HEK293 (cell line): ENCODE results near the gene TTLL10.

Experiments used
- CTCF ChIA-PET: fragments of 350-600 bp; formaldehyde crosslinking; extraction: SDS; loops from one replicate; lab custom pipeline; 2021; ENCODE audit warnings: antibody characterized with exemption; lab: Yijun Ruan, JAX
- POLR2A ChIA-PET: fragments of 300-600 bp; formaldehyde crosslinking; extraction: SDS; loops from one replicate; lab custom pipeline; 2020; ENCODE audit warnings: antibody characterized with exemption, inconsistent platforms; lab: Yijun Ruan, JAX
- H3K27ac ChIP-seq: fragments of 200-500 bp; sonication (Bioruptor generic); 2 replicates; pipeline ENCODE4 v1.5.1; 2014; ENCODE audit warnings: low read depth, low read length, control low read depth, inconsistent platforms; ENCODE audit errors: extremely low read depth
- H3K36me3 ChIP-seq, 2 experiments: fragments of 200-500 bp in 1 of 2; sonication (Bioruptor generic) in 1 of 2; 1 replicate in 1 of 2; 2 replicates in 1 of 2; pipeline ENCODE4 v1.5.1; 2014 to 2017; ENCODE audit warnings: inconsistent platforms in 2 of 2, low read length in 2 of 2; ENCODE audit not compliant: control insufficient read depth in 2 of 2, insufficient read depth in 1 of 2
- H3K4me1 ChIP-seq: fragments of 200-500 bp; sonication (Bioruptor generic); 2 replicates; pipeline ENCODE4 v1.5.1; 2014; ENCODE audit warnings: mild to moderate bottlenecking, low read length, inconsistent platforms; ENCODE audit not compliant: control insufficient read depth, insufficient read depth
- H3K4me3 ChIP-seq: 2 replicates; pipeline ENCODE4 v1.5.1; 2011; ENCODE audit warnings: low read depth, mild to moderate bottlenecking, control low read depth, low read length, moderate library complexity
- H3K9me3 ChIP-seq: fragments of 200-500 bp; sonication (Bioruptor generic); 2 replicates; pipeline ENCODE4 v1.5.1; 2014; ENCODE audit warnings: low read depth, low read length, inconsistent platforms; ENCODE audit not compliant: control insufficient read depth, insufficient read depth
- BCL11A ChIP-seq: fragments of 450-650 bp; formaldehyde crosslinking; IDR thresholded peaks from 2 replicates; pipeline ENCODE4 v1.5.1; 2016; ENCODE audit warnings: low read depth, missing biosample characterization, missing genetic modification characterization
- BCL11B ChIP-seq: fragments of 450-650 bp; formaldehyde crosslinking; IDR thresholded peaks from 2 replicates; pipeline ENCODE4 v1.5.1; 2016; ENCODE audit warnings: low read depth, missing biosample characterization, missing genetic modification characterization
- GLI2 ChIP-seq: fragments of 450-650 bp; formaldehyde crosslinking; IDR thresholded peaks from 2 replicates; pipeline ENCODE4; 2017; ENCODE audit warnings: missing biosample characterization, missing genetic modification characterization, low read depth, borderline replicate concordance
- GLIS2 ChIP-seq: fragments of 450-650 bp; formaldehyde crosslinking; IDR thresholded peaks from 2 replicates; pipeline ENCODE4 v1.5.1; 2016; ENCODE audit warnings: missing biosample characterization, missing genetic modification characterization
- KLF10 ChIP-seq: fragments of 450-650 bp; IDR thresholded peaks from 2 replicates; pipeline ENCODE4 v1.5.1; 2018; ENCODE audit warnings: missing biosample characterization, mild to moderate bottlenecking, missing genetic modification characterization
- KLF17 ChIP-seq: fragments of 450-650 bp; formaldehyde crosslinking; IDR thresholded peaks from 2 replicates; pipeline ENCODE4 v1.5.1; 2016; ENCODE audit warnings: missing biosample characterization, missing genetic modification characterization
- KLF8 ChIP-seq: fragments of 450-650 bp; formaldehyde crosslinking; IDR thresholded peaks from 2 replicates; pipeline ENCODE4 v1.5.1; 2016; ENCODE audit warnings: missing biosample characterization, missing genetic modification characterization
- KLF9 ChIP-seq: fragments of 450-650 bp; formaldehyde crosslinking; IDR thresholded peaks from 2 replicates; pipeline ENCODE4 v1.5.1; 2016; ENCODE audit warnings: missing biosample characterization, missing genetic modification characterization, low read depth
- OVOL3 ChIP-seq: fragments of 450-650 bp; formaldehyde crosslinking; IDR thresholded peaks from 2 replicates; pipeline ENCODE4 v1.5.1; 2016; ENCODE audit warnings: missing biosample characterization, missing genetic modification characterization
- PRDM10 ChIP-seq: fragments of 450-650 bp; formaldehyde crosslinking; IDR thresholded peaks from 2 replicates; pipeline ENCODE4 v1.5.1; 2016; ENCODE audit warnings: missing biosample characterization, missing genetic modification characterization
- ZBTB10 ChIP-seq: fragments of 450-650 bp; formaldehyde crosslinking; IDR thresholded peaks from 2 replicates; pipeline ENCODE4 v1.5.1; 2016; ENCODE audit warnings: missing biosample characterization, missing genetic modification characterization
- ZBTB7A ChIP-seq: fragments of 450-650 bp; formaldehyde crosslinking; IDR thresholded peaks from 2 replicates; pipeline ENCODE4 v1.5.1; 2016; ENCODE audit warnings: low read depth, missing biosample characterization, missing genetic modification characterization
- ZNF114 ChIP-seq: fragments of 450-650 bp; formaldehyde crosslinking; IDR thresholded peaks from 2 replicates; pipeline ENCODE4 v1.5.0; 2017; ENCODE audit warnings: missing biosample characterization, missing genetic modification characterization
- ZNF146 ChIP-seq: fragments of 450-650 bp; formaldehyde crosslinking; IDR thresholded peaks from 2 replicates; pipeline ENCODE4 v1.5.1; 2016; ENCODE audit warnings: missing biosample characterization, missing genetic modification characterization
- ZNF157 ChIP-seq: fragments of 450-650 bp; formaldehyde crosslinking; IDR thresholded peaks from 2 replicates; pipeline ENCODE4 v1.5.1; 2016; ENCODE audit warnings: missing biosample characterization, missing genetic modification characterization
- ZNF24 ChIP-seq: fragments of 450-650 bp; formaldehyde crosslinking; IDR thresholded peaks from 2 replicates; pipeline ENCODE4 v1.5.1; 2016; ENCODE audit warnings: missing biosample characterization, missing genetic modification characterization
- ZNF521 ChIP-seq: fragments of 450-650 bp; formaldehyde crosslinking; IDR thresholded peaks from 2 replicates; pipeline ENCODE4 v1.5.1; 2017; ENCODE audit warnings: missing biosample characterization, mild to moderate bottlenecking, missing genetic modification characterization
- ZNF560 ChIP-seq: fragments of 450-650 bp; formaldehyde crosslinking; IDR thresholded peaks from 2 replicates; pipeline ENCODE4 v1.5.1; 2017; ENCODE audit warnings: missing biosample characterization, missing genetic modification characterization, borderline replicate concordance
- ZNF600 ChIP-seq: fragments of 450-650 bp; formaldehyde crosslinking; IDR thresholded peaks from 2 replicates; pipeline ENCODE4 v1.5.1; 2016; ENCODE audit warnings: missing biosample characterization, missing genetic modification characterization
- ZNF677 ChIP-seq: fragments of 450-650 bp; IDR thresholded peaks from 2 replicates; pipeline ENCODE4 v1.5.0; 2018; ENCODE audit warnings: missing biosample characterization, mild to moderate bottlenecking, missing genetic modification characterization, moderate library complexity
- ZNF785 ChIP-seq: fragments of 450-650 bp; formaldehyde crosslinking; IDR thresholded peaks from 2 replicates; pipeline ENCODE4 v1.5.1; 2016; ENCODE audit warnings: missing biosample characterization, missing genetic modification characterization
- TF ChIP-seq, protein P1 (sequence below): fragments of 450-650 bp; formaldehyde crosslinking; IDR thresholded peaks from 2 replicates; pipeline ENCODE4 v1.5.1; 2016; ENCODE audit warnings: missing biosample characterization, missing genetic modification characterization
- TF ChIP-seq, protein P2 (sequence below): fragments of 450-650 bp; formaldehyde crosslinking; IDR thresholded peaks from 2 replicates; pipeline ENCODE4 v1.5.1; 2017; ENCODE audit warnings: missing biosample characterization, missing genetic modification characterization

Gene TTLL10

GRCh38 chr1:1239614-1240347 is 66.1 kb downstream of the TTLL10 start:
- H3K4me1 ChIP-seq, result no peaks in the 10 kb centered on the region
- ChIA-PET POLR2A (interaction anchor here (0.5 to 1.5 kb wide), 2 partner anchors 27 to 110 kb away, joined by 4 to 5 read pairs; no protein-coding TSS in a partner anchor), CTCF (no interaction called here)
- H3K27ac ChIP-seq, result no peak overlapping the region
- H3K36me3 ChIP-seq, result peaks cover 0 to 1% of the 10 kb centered on the region in 2 experiments; a peak in 1 of 3 replicates
- H3K9me3 ChIP-seq, result no peaks in the 10 kb centered on the region
- no peak overlapping the region for H3K4me3 ChIP-seq
- no peak for TF ChIP-seq ZNF560 (tag by site-specific recombination)
- TF ChIP-seq ZBTB7A (tag by site-specific recombination), result 0 out of 2 replicates have a peak, but pooled peaks have one; percentile 34
- 0 out of 2 replicates have a peak, but pooled peaks have one; percentile 2 for TF ChIP-seq ZNF146 (tag by site-specific recombination)
- TF ChIP-seq KLF17, result peak; percentile 74; the same call in 1 of the 2 replicates
- TF ChIP-seq ZBTB10 (tag by site-specific recombination), result 0 out of 2 replicates have a peak, but pooled peaks have one; percentile 13
- TF ChIP-seq GLIS2 (tag by site-specific recombination), result 0 out of 2 replicates have a peak, but pooled peaks have one; percentile 13
- peak; percentile 71; the same call in 1 of the 2 replicates for TF ChIP-seq ZNF600 (tag by site-specific recombination)
- no peak for TF ChIP-seq ZNF24 (tag by site-specific recombination)
- TF ChIP-seq ZNF114 (tag by site-specific recombination), result no peak
- peak; percentile 23; the same call in 1 of the 2 replicates for TF ChIP-seq KLF10 (tag by site-specific recombination)
- 0 out of 2 replicates have a peak, but pooled peaks have one; percentile 9 for TF ChIP-seq KLF8 (tag by site-specific recombination)
- TF ChIP-seq OVOL3 (tag by site-specific recombination), result no peak
- TF ChIP-seq BCL11A (tag by site-specific recombination), result peak; percentile 100
- TF ChIP-seq, protein P1, sequence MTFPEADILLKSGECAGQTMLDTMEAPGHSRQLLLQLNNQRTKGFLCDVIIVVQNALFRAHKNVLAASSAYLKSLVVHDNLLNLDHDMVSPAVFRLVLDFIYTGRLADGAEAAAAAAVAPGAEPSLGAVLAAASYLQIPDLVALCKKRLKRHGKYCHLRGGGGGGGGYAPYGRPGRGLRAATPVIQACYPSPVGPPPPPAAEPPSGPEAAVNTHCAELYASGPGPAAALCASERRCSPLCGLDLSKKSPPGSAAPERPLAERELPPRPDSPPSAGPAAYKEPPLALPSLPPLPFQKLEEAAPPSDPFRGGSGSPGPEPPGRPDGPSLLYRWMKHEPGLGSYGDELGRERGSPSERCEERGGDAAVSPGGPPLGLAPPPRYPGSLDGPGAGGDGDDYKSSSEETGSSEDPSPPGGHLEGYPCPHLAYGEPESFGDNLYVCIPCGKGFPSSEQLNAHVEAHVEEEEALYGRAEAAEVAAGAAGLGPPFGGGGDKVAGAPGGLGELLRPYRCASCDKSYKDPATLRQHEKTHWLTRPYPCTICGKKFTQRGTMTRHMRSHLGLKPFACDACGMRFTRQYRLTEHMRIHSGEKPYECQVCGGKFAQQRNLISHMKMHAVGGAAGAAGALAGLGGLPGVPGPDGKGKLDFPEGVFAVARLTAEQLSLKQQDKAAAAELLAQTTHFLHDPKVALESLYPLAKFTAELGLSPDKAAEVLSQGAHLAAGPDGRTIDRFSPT (tag by site-specific recombination), result peak; percentile 79
- TF ChIP-seq BCL11B (tag by site-specific recombination), result peak; percentile 99
- no peak for TF ChIP-seq GLI2 (tag by site-specific recombination)
- 0 out of 2 replicates have a peak, but pooled peaks have one; percentile 26 for TF ChIP-seq KLF9 (tag by site-specific recombination)
- no peak for TF ChIP-seq ZNF157 (tag by site-specific recombination)

- H3K4me3 ChIP-seq, result no peak overlapping the region
- H3K4me1 ChIP-seq, result no peaks in the 10 kb centered on the region
- POLR2A ChIA-PET, result no interaction called here
- H3K27ac ChIP-seq, result no peak overlapping the region
- CTCF ChIA-PET, result no interaction called here
- H3K36me3 ChIP-seq, result no peaks in the 10 kb centered on the region
- no peaks in the 10 kb centered on the region for H3K9me3 ChIP-seq
- no peak for TF ChIP-seq ZNF677 (tag by site-specific recombination)
- TF ChIP-seq ZNF785 (tag by site-specific recombination), result no peak
- peak; percentile 43; the same call in 1 of the 2 replicates for TF ChIP-seq PRDM10 (tag by site-specific recombination)
- TF ChIP-seq, protein P2, sequence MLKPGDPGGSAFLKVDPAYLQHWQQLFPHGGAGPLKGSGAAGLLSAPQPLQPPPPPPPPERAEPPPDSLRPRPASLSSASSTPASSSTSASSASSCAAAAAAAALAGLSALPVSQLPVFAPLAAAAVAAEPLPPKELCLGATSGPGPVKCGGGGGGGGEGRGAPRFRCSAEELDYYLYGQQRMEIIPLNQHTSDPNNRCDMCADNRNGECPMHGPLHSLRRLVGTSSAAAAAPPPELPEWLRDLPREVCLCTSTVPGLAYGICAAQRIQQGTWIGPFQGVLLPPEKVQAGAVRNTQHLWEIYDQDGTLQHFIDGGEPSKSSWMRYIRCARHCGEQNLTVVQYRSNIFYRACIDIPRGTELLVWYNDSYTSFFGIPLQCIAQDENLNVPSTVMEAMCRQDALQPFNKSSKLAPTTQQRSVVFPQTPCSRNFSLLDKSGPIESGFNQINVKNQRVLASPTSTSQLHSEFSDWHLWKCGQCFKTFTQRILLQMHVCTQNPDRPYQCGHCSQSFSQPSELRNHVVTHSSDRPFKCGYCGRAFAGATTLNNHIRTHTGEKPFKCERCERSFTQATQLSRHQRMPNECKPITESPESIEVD, result no peak
- no peak for TF ChIP-seq ZNF521
Measured at GRCh38 chr1:1240348-1240732, 66.7 kb downstream of the TTLL10 start.
